UCSD-AML1 (cell line): Measurements from ENCODE around the gene LRCH2.
"Not testable (repeated sequence)": the region's sequence is repeated elsewhere in the genome, so short reads cannot be mapped to it uniquely, and the experiment has no call there.

Experiments
- DNase-seq: peaks from one replicate; lab custom pipeline; 2025; ENCODE audit not compliant: unreplicated experiment; lab: John Stamatoyannopoulos, UW

Gene LRCH2

DNA sequence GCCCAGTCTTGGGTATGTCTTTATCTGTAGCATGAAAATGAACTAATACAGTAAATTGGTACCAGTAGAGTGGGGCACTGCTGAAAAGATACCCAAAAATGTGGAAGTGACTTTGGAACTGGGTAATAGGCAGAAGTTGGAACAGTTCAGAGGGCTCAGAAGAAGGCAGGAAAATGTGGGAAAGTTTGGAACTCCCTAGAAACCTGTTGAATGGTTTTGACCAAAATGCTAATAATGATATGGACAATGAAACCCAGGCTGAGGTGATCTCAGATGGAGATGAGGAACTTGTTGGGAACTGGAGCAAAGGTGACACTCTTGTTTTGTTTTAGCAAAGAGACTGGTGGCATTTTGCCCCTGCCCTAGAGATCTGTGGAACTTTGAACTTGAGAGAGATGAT, 24.3 kb downstream of the LRCH2 start:
- not testable (repeated sequence) for DNase-seq

DNA sequence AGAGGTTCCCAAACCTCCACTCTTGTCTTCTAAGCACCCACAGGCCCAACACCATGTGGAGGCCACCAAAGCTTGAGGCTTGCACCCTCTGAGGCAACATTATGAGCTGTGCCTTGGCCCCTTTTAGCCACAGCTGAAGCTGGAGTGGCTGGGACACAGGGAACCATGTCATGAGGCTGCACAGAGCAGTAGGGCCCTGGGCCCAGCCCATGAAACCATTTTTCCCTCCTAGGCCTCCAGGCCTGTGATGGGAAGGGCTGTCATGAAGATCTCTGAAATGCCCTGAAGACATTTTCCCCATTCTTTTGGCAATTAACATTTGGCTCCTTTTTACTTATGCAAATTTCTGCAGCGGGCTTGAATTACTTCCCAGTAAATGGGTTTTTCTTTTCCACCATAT, 29.9 kb downstream of the LRCH2 start:
- DNase-seq, result no peak

DNA sequence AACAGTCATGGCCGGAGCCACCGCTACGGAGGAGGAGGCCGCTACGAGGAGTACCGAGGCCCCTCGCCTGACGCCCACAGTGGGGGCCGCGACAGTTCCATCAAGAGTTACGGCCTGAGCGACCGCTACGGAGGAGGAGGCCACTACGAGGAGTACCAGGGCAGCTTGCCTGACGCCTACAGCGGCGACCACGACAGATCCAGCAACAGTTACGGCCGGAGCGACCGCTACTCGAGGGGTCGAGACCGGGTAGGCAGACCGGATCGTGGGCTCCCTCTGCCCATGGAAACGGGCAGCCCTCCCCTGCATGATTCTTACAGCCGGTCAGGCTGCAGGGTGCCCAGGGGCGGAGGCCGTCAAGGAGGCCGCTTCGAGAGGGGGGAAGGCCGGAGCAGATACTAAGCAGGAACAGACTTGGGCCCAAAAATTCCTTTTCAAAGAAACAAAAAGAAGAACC, 41.6 kb downstream of the LRCH2 start:
- DNase-seq, result no peak

DNA sequence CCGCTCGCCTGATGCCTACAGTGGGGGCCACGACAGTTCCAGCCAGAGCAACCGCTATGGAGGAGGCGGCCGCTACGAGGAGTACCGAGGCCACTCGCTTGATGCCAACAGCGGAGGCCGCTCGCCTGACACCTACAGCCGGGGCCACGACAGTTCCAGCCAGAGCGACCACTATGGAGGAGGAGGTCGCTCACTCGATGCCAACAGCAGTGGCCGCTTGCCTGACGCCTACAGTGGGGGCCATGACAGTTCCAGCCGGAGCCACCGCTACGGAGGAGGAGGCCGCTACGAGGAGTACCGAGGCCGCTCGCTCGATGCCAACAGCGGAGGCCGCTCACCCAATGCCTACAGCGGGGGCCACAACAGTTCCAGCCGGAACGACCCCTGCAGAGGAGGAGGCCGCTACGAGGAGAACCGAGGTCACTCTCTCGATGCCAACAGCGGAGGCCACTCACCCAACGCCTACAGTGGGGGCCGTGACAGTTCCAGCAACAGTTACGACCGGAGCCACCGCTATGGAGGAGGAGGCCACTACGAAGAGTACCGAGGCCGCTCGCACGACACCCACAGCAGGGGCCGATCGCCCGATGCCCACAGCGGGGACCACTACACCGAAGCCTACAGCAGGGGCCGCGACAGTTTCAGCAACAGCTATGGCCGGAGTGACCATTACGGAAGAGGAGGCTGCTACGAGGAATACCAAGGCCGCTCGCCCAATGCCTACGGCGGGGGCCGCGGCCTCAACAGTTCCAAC, 42.2 kb downstream of the LRCH2 start:
- DNase-seq, result no peak

DNA sequence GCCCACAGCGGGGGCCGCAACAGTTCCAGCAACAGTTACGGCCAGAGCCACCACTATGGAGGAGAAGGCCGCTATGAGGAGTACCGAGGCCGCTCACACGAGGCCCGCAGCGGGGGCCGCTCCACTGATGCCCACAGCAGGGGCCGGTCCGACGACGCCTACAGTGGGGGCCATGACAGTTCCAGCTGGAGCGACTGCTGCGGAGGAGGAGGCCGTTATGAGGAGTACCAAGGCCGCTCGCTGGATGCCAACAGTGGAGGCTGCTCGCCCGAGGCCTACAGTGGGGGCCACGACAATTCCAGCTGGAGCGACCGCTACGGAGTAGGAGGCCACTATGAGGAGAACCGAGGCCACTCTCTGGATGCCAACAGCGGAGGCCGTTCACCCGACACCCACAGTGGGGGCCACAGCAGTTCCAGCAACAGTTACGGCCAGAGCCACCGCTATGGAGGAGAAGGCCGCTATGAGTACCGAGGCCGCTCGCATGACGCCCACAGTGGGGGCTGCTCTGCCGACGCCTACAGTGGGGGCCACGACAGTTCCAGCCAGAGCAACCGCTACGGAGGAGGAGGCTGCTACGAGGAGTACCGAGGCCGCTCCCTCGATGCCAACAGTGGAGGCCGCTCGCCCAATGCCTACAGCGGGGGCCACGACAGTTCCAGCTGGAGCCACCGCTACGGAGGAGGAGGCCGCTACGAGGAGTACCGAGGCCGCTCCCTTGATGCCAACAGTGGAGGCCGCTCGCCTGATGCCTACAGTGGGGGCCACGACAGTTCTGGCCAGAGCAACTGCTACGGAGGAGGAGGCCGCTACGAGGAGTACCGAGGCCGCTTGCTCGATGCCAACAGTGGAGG, 43.0 kb downstream of the LRCH2 start:
- no peak for DNase-seq

DNA sequence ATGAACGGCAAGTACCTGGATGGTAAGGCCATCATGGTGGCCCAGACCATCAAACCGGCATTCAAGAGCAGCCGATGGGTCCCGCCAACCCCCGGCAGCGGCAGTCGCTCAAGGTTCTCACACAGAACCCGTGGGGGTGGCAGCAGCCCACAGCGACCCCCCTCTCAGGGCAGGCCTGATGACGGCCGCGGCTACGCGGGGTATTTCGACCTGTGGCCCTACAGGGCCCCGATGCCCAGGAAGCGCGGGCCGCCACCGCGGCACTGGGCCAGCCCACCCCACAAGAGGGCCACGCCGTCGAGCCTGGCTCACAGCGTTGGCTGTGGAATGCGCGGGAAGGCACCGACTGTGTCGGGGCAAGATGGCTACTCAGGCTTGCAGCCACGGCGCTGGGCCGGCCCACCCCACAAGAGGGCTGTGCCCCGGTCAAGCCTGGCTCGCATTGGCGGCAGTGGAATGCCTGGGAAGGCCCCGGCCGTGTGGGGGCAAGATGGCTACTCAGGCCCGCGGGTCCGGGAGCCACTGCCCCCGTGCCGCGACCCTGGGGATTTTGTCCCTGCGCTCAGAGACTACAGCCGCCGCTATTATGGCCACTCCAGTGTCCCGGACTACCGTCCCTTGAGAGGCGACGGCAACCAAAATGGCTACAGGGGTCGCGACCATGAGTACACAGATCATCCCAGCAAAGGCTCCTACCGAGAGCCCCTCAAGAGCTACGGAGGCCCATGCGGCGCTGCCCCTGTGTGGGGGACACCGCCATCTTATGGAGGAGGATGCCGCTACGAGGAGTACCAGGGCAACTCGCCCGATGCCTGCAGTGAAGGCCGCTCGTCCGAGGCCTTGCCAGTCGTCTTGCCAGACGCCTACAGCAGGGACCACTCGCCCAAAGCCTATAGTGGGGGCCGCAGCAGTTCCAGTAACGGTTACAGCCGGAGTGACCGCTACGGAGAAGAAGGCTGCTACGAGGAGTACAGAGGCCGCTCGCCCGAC, 44.0 kb downstream of the LRCH2 start:
- DNase-seq, result no peak

DNA sequence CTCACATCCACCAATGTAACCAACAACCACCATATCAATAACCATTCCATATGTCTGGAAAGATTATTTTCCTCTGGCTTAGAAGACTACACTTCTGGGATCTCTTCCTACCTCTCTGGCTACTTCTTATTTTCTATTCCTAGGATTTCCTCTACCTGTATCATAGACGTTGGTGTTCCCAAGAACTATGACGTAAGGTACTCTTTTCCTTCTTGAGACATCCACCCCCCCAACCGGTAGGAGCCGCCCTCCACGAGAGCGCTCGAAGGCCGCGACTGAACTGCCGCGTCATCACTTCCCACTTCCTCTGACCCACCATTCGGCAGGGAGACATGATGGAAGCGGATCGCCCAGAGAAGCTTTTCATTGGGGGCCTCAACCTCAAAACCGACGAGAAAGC, 44.8 kb downstream of the LRCH2 start, which contains the start of gene RBMXL3:
RBMXL3 (plus strand) TSS at position 301 of the 400 bp plus-strand sequence; CDS start at position 333, 32 bp downstream.
- no peak for DNase-seq

DNA sequence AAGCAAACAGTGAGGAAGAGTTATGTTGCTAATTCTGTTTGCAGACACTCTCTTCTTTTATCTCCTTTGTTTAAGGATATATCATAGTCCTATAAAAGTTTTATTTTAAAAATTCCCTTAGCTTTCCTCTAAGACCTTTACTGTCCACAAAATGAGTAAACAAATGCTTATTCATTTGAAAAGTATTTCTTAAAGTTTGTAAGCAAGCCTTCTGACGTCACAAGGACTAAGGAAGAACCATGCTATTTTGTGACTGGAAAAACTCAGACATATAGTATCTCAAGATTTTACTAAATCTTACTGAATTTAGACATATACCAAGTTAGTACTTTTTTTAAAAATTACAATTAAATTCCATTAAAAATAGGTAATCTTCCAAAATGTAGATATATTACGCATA, 49.9 kb downstream of the LRCH2 start:
- DNase-seq, result no peak

DNA sequence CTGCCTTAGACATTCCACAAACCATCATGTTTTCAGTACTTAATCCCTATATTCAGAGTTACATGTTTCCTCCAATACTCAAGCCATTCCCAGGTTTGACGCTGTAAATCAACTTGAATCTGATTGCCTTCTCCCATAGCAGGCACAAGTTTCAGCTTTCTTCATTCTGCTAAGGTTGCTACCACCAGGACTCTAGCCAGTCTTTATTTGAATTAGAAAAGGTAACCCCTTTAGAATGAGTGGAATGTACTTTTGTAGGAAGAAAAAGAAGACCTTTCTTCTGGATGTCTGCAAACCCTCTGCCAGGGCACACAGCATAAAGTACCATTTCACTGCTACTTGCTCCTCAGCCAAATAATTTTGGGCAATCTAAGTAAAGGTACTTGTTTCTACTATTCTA, 55.4 kb downstream of the LRCH2 start:
- no peak for DNase-seq

DNA sequence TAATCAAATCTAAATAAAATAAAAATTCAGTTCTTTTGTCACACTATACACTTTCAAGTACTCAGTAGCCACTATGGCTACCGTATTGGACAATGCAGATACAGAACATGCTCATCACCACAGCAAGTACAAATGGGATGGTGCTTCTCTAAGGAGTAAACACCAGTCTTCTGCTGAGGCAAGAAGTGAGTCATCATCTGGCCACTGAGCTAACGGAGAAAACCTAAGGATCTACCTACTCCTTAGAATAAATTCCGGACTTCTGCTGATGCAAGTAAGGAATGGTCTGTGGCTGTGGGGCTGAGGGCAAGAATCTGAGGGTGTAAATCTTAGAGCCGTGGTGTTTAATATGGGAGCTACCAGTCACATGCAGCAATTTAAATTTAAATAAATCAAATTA, 56.0 kb downstream of the LRCH2 start:
- DNase-seq, result no peak

DNA sequence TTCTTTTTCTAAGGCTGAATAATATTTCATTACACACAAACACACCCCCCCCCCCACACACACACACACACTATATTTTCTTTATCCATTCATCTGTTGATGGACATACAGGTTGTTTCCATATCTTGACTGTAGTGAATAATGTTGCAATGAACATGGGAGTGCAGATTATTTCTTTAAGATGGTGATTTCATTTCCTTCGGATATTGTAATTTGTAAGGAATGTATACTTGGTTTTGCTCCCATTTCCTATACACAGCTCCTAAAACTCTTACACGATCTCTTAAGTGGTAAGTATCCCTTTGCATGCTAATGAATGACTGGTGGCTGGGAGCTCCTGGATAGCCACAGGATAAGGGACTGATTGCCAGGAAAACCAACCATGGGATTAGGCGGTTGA, 59.3 kb downstream of the LRCH2 start:
- DNase-seq, result no peak

DNA sequence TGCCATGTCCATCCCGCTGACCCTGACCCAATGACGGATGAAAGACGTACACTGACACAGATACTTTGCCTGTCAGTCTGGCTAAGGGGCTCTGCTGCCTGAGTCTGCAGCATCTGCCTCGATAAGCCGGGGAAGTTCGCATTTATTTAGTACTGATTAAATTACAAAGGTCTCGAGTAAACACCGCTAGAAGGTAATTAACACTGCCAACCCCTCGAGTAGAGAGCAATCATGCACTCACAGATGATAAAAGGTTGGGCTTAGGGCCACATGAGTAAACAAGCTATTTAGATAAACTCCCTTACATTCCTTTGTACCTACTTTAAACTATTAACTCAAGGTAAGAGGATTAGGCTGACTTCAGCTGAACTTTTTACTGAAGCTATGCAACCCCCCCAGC, 60.7 kb downstream of the LRCH2 start:
- no peak for DNase-seq

DNA sequence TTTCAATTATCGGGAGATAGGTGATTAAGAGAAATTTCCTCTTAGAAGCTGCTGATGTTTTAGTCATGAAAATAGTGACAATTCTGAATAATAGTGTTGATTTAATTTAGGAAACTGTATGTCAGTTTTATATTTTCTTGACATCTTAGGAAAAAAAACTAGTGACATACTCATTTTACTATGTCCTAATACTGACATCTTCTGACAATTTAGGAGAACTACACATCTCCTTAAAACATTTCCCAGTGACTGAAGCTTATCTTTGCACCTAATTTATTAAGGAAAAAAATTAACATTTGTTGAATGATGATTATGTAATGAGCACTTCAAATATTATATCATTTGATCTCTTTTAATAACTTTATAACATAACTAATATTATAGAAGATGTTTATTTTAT, 86.7 kb downstream of the LRCH2 start:
- DNase-seq, result no peak

DNA sequence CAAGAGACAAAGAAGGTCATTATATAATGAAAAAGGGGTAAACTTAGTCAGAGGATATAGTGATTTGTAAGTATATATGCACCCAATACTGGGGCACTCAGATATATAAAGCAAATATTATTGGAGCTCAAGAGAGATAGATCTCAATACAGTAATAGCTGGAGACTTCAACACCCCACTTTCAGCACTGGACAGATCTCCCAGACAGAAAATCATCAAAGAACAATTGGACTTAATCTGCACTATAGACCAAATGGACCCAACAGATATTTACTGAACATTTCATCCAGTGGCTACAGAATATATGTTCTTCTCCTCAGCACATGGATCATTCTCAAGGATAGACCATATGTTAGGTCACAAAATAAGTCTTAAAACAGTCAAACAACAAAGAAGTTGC, 91.8 kb downstream of the LRCH2 start:
- DNase-seq, result no peak

DNA sequence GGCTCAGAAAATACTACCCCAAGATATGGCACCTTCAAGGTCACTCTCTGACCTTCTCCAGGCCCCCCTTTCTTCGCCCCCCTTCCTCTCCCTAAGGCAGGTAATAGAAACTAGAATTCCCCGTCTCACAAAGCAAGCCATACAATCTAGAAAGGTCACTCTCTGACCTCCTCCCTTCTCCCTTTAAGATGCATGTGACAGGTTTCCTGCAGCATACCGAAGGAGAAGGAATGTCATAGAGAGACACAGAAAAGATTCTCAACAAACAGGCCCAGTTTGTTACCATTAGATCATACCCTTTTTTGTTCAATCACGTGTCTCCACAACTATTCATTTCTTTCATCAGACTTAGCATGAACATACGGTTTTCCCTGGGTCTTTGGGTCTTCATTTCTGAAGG, 95.9 kb downstream of the LRCH2 start:
- DNase-seq, result no peak

DNA sequence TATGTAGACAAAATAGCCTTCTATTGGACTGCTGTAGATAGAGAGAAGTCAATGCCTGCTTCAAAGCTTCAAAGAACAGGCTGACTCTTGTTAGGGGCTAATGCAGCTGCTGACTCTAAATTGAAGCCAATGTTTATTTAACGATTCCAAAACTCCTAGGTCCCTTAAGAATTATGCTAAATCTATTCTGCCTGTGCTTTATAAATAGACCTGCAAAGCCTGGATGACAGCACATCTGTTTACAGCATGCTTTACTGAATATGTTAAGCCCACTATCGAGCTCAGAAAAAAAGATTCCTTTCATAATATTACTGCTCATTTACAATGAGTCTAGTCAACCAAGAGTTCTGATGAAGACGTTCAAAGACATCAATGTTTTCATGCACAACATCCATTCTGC, 99.5 kb downstream of the LRCH2 start:
- DNase-seq, result no peak

DNA sequence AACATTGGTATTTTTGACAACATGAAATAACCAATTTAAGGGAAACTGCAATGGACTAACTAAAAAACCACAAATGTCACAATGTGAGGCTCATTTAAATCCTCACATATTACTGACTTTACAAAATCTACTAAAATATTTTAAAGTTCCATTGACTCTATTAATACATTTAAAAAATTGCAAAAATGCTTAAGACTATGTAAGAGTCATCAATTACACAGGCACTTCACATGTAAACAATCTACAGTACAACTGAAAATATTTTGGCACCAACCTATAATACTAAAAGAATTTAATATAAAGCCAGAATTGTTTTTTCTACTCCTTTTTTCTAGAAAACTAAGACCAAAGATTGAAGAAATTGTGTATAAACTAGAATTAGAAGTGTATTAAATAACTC, 121.5 kb downstream of the LRCH2 start:
- no peak for DNase-seq

DNA sequence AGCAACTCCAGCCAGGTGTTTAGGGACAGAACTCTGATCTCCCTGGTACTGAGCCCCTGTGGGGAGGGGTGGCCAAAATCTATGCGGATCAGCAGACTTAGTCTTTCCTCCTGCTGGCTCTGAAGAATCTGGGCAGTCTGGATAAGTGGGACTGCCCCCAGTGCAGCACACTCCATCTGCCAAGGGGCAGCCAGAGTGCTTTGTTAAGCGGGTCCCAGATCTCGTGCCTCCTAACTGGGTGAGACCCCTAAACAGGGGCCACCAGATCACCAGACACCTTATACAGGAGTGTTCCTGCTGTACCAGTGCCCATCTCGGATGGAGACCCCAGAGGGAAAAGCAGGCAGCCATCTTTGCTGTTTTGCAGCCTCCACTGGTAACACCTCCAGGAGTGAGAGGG, 135.0 kb downstream of the LRCH2 start:
- DNase-seq, result no peak

DNA sequence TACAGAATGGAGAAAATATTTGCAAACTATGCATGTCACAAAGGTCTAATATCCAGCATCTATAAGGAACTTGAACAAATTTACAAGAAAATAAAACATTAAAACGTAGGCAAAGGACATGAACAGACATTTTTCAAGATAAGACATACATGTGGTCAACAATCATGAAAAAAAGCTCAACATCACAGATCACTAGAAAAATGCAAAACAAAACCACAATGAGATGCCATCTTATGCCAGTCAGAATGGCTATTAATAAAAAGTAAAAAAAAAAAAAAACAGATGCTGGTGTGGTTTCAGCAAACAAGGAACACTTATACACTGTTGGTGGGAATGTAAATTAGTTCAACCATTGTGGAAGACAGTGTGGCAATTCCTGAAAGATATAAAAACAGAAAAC, 140.7 kb downstream of the LRCH2 start:
- DNase-seq, result no peak

DNA sequence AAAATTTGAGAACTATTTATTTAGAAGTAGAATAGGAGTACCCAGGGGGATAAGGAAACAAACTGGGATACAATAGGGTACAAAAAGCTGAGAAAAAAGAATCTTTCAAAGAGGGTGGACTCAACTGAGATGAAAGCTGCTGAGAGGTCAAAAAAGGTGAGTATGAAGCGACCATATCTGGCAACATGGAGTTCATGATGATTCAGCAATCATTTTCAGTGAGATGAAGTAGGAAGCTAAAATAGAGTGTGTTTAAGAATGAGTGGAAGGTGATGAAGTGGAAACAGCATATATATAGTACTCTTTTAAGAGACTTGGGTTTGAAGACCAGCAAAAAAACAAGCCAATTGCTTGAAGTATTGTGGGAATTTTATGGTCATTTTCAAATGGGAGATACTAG, 144.5 kb downstream of the LRCH2 start:
- no peak for DNase-seq

DNA sequence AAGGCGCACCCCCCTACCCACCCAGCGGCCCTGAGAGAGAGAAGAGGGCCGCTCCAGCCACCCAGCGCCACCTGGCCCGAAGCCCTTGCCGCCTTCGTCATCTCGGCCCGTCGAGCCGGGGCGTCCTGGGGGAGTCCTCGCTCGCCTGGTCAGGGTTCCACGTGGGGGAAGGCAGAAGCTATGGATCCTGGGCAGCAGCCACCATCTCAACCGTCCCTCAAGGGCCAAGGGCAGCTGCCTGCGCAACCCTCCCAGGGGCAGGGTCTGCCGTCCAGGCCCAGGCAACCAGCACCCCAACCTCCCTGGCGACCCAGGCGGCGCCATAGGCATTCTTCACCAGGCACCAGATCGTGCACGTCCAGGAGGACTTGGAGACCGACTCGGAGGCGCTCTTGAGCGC, 165.0 kb downstream of the LRCH2 start:
- DNase-seq, result no peak
